ENCODE data around the gene CMSS1.

DNA sequence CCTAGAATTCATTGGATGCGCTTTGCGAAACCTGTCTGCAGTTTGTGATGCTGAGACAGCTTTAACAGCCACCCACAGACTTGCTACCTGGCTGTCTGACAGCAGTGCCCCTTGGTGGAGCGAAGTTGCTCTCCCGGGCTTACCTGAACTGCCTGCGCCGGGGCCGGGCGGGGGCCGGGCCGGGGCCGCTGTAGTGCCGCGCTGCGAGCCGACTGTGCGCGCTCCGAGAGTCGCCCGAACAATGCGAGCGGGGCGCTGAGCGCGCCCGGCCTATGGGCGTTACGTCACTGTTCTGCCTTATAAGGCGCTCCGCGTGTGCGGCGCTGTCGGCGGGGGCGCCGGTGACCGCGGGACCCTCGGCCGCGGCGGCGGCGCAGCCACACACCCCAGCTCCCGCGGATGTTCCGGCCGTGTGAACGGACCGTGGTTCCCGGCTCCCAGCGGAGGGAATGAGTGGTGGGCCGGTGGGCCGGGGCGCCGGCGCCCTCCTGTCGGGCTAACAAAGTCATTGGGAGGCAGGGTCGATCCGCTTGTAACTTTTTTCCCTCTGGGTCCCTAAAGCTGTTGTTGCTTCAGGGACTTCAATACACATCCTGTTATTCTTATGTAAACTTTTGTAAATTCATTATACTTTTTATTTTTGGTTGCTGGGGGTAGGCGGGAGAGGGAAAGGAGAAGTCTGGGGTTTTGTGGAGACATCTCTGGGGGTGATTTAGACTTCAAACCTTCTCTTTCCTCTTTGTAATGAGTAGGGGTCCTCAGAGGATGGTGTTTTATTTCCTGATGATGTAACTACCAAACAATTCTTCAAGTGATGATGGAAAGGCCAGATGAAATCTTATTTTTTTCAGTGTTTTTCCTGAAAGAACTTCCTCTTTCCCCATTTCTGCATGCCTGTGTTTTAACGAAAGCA lies 58.5 kb downstream of the CMSS1 start:
- TF ChIP-seq CTCF (IDR thresholded peaks at IDR 0.05) (peak in 1 of 6 experiments; percentile 1), POLR2A (IDR thresholded peaks at IDR 0.05) (peak; percentile 64 to 80)

Data from Peyer's patch (tissue), 4 donors.